Measurements from ENCODE around the gene DNAH8.
A peak's percentile ranks its signal among the peaks of the same experiment; 100 is the strongest.

GRCh38 chr6:38973178-38974057 lies 258.3 kb downstream of the DNAH8 start:
- TF ChIP-seq CTCF (IDR thresholded peaks at IDR 0.05) (peak; percentile 35 to 57 (median 44)), POLR2A (IDR thresholded peaks at IDR 0.05) (no peak)

Measured in tibial nerve (tissue), 3 donors.